Measurements from ENCODE around the gene SLC25A45.

SLC25A45 gene

GRCh38 chr11:65355013-65355775 is 27.3 kb downstream of the SLC25A45 start:
- H3K27me3 ChIP-seq (ENCODE audit: control insufficient read depth, insufficient read depth, low read length, poor library complexity, severe bottlenecking): peaks cover 27% of the 10 kb centered on the region
- peak overlapping the region; percentile 74 for H3K4me3 ChIP-seq (ENCODE audit: insufficient read depth, low read depth, low read length)
- H3K4me1 ChIP-seq (ENCODE audit: control insufficient read depth, insufficient read depth, low read length): peaks cover 7% of the 10 kb centered on the region
- no peaks in the 10 kb centered on the region for H3K9me3 ChIP-seq (ENCODE audit: control insufficient read depth, low read length)
- no peak overlapping the region for H3K27ac ChIP-seq (ENCODE audit: insufficient read depth, low read depth, low read length, poor library complexity, severe bottlenecking)
- 3 to 4% methylated on average over 47 of the region's 47 CpGs for WGBS, 2 experiments
- H3K36me3 ChIP-seq (ENCODE audit: control insufficient read depth, insufficient read depth, low read length): peaks cover 21% of the 10 kb centered on the region

- peaks cover 27% of the 10 kb centered on the region for H3K27me3 ChIP-seq (ENCODE audit: control insufficient read depth, insufficient read depth, low read length, poor library complexity, severe bottlenecking)
- H3K4me3 ChIP-seq (ENCODE audit: insufficient read depth, low read depth, low read length): peak within 1 kb of the TSS; percentile 74
These were observed 28.0 kb downstream of the SLC25A45 start, which contains the start of gene TIGD3 for GRCh38 chr11:65354265-65355012. TIGD3 (plus strand) TSS chr11:65354751; CDS start chr11:65355809, 1,058 bp downstream.

GRCh38 chr11:65353900-65354264 is 28.6 kb downstream of the SLC25A45 start:
- 28 to 31% methylated on average over 16 of the region's 16 CpGs for WGBS, 2 experiments
- Histone ChIP-seq H3K4me1 (ENCODE audit: control insufficient read depth, insufficient read depth, low read length) (peaks cover 7% of the 10 kb centered on the region), H3K9me3 (ENCODE audit: control insufficient read depth, low read length) (no peaks in the 10 kb centered on the region), H3K36me3 (ENCODE audit: control insufficient read depth, insufficient read depth, low read length) (peaks cover 31% of the 10 kb centered on the region), H3K27ac (ENCODE audit: insufficient read depth, low read depth, low read length, poor library complexity, severe bottlenecking) (no peak overlapping the region), H3K27me3 (ENCODE audit: control insufficient read depth, insufficient read depth, low read length, poor library complexity, severe bottlenecking) (peaks cover 27% of the 10 kb centered on the region), H3K4me3 (ENCODE audit: insufficient read depth, low read depth, low read length) (peak overlapping the region; percentile 74)

More at GRCh38 chr11:65354265-65355012, 28.0 kb downstream of the SLC25A45 start, which contains the start of gene TIGD3:
- peaks cover 7% of the 10 kb centered on the region for H3K4me1 ChIP-seq (ENCODE audit: control insufficient read depth, insufficient read depth, low read length)
- H3K27ac ChIP-seq (ENCODE audit: insufficient read depth, low read depth, low read length, poor library complexity, severe bottlenecking): peak within 1 kb of the TSS; percentile 50
- no peaks in the 10 kb centered on the region for H3K9me3 ChIP-seq (ENCODE audit: control insufficient read depth, low read length)
- WGBS, 2 experiments: 0% methylated on average over 79 of the region's 79 CpGs
- peaks cover 27% of the 10 kb centered on the region for H3K36me3 ChIP-seq (ENCODE audit: control insufficient read depth, insufficient read depth, low read length)

- H3K27ac ChIP-seq (ENCODE audit: insufficient read depth, low read depth, low read length, poor library complexity, severe bottlenecking): no peak overlapping the region
- H3K9me3 ChIP-seq (ENCODE audit: control insufficient read depth, low read length): no peaks in the 10 kb centered on the region
- peaks cover 36% of the 10 kb centered on the region for H3K36me3 ChIP-seq (ENCODE audit: control insufficient read depth, insufficient read depth, low read length)
- WGBS, 2 experiments: 91 to 93% methylated on average over 7 of the region's 7 CpGs
- peaks cover 27% of the 10 kb centered on the region for H3K27me3 ChIP-seq (ENCODE audit: control insufficient read depth, insufficient read depth, low read length, poor library complexity, severe bottlenecking)
- H3K4me1 ChIP-seq (ENCODE audit: control insufficient read depth, insufficient read depth, low read length): peaks cover 7% of the 10 kb centered on the region
- H3K4me3 ChIP-seq (ENCODE audit: insufficient read depth, low read depth, low read length): no peak overlapping the region
These were observed 29.1 kb downstream of the SLC25A45 start for GRCh38 chr11:65353376-65353775.

GRCh38 chr11:65352783-65353182 is 29.7 kb downstream of the SLC25A45 start:
- Histone ChIP-seq H3K27me3 (ENCODE audit: control insufficient read depth, insufficient read depth, low read length, poor library complexity, severe bottlenecking) (peaks cover 27% of the 10 kb centered on the region), H3K9me3 (ENCODE audit: control insufficient read depth, low read length) (no peaks in the 10 kb centered on the region), H3K4me1 (ENCODE audit: control insufficient read depth, insufficient read depth, low read length) (peaks cover 7% of the 10 kb centered on the region), H3K27ac (ENCODE audit: insufficient read depth, low read depth, low read length, poor library complexity, severe bottlenecking) (no peak overlapping the region), H3K4me3 (ENCODE audit: insufficient read depth, low read depth, low read length) (no peak overlapping the region), H3K36me3 (ENCODE audit: control insufficient read depth, insufficient read depth, low read length) (peaks cover 38% of the 10 kb centered on the region)
- 83% methylated on average over 1 of the region's 3 CpGs; no CpG with 5 or more reads in 1 of the 2 experiments for WGBS, 2 experiments

- Histone ChIP-seq H3K27me3 (ENCODE audit: control insufficient read depth, insufficient read depth, low read length, poor library complexity, severe bottlenecking) (peaks cover 16% of the 10 kb centered on the region), H3K9me3 (ENCODE audit: control insufficient read depth, low read length) (no peaks in the 10 kb centered on the region), H3K4me3 (ENCODE audit: insufficient read depth, low read depth, low read length) (no peak overlapping the region), H3K27ac (ENCODE audit: insufficient read depth, low read depth, low read length, poor library complexity, severe bottlenecking) (no peak overlapping the region), H3K36me3 (ENCODE audit: control insufficient read depth, insufficient read depth, low read length) (peaks cover 41% of the 10 kb centered on the region), H3K4me1 (ENCODE audit: control insufficient read depth, insufficient read depth, low read length) (peaks cover 7% of the 10 kb centered on the region)
- 93 to 97% methylated on average over 2 of the region's 2 CpGs for WGBS, 2 experiments
These were observed 30.9 kb downstream of the SLC25A45 start for GRCh38 chr11:65351511-65351910.

GRCh38 chr11:65341856-65342255 is 40.6 kb downstream of the SLC25A45 start:
- WGBS, 2 experiments: 91 to 93% methylated on average over 3 of the region's 3 CpGs
- Histone ChIP-seq H3K9me3 (ENCODE audit: control insufficient read depth, low read length) (no peaks in the 10 kb centered on the region), H3K4me3 (ENCODE audit: insufficient read depth, low read depth, low read length) (no peak overlapping the region), H3K36me3 (ENCODE audit: control insufficient read depth, insufficient read depth, low read length) (peaks cover 59% of the 10 kb centered on the region), H3K27me3 (ENCODE audit: control insufficient read depth, insufficient read depth, low read length, poor library complexity, severe bottlenecking) (no peaks in the 10 kb centered on the region), H3K4me1 (ENCODE audit: control insufficient read depth, insufficient read depth, low read length) (no peaks in the 10 kb centered on the region), H3K27ac (ENCODE audit: insufficient read depth, low read depth, low read length, poor library complexity, severe bottlenecking) (no peak overlapping the region)

GRCh38 chr11:65340226-65340625 is 42.2 kb downstream of the SLC25A45 start:
- 96 to 98% methylated on average over 11 of the region's 11 CpGs for WGBS, 2 experiments
- Histone ChIP-seq H3K9me3 (ENCODE audit: control insufficient read depth, low read length) (no peaks in the 10 kb centered on the region), H3K27me3 (ENCODE audit: control insufficient read depth, insufficient read depth, low read length, poor library complexity, severe bottlenecking) (no peaks in the 10 kb centered on the region), H3K27ac (ENCODE audit: insufficient read depth, low read depth, low read length, poor library complexity, severe bottlenecking) (no peak overlapping the region), H3K36me3 (ENCODE audit: control insufficient read depth, insufficient read depth, low read length) (peaks cover 43% of the 10 kb centered on the region), H3K4me1 (ENCODE audit: control insufficient read depth, insufficient read depth, low read length) (peaks cover 4% of the 10 kb centered on the region), H3K4me3 (ENCODE audit: insufficient read depth, low read depth, low read length) (no peak overlapping the region)

GRCh38 chr11:65338676-65339075 is 43.8 kb downstream of the SLC25A45 start:
- H3K36me3 ChIP-seq (ENCODE audit: control insufficient read depth, insufficient read depth, low read length): peaks cover 29% of the 10 kb centered on the region
- H3K4me3 ChIP-seq (ENCODE audit: insufficient read depth, low read depth, low read length): no peak overlapping the region
- peaks cover 7% of the 10 kb centered on the region for H3K4me1 ChIP-seq (ENCODE audit: control insufficient read depth, insufficient read depth, low read length)
- H3K9me3 ChIP-seq (ENCODE audit: control insufficient read depth, low read length): no peaks in the 10 kb centered on the region
- no peak overlapping the region for H3K27ac ChIP-seq (ENCODE audit: insufficient read depth, low read depth, low read length, poor library complexity, severe bottlenecking)
- 94 to 96% methylated on average over 7 of the region's 7 CpGs for WGBS, 2 experiments
- H3K27me3 ChIP-seq (ENCODE audit: control insufficient read depth, insufficient read depth, low read length, poor library complexity, severe bottlenecking): no peaks in the 10 kb centered on the region

- H3K4me1 ChIP-seq (ENCODE audit: control insufficient read depth, insufficient read depth, low read length): peaks cover 7% of the 10 kb centered on the region
- H3K27ac ChIP-seq (ENCODE audit: insufficient read depth, low read depth, low read length, poor library complexity, severe bottlenecking): no peak overlapping the region
- 8 to 14% methylated on average over 5 of the region's 5 CpGs for WGBS, 2 experiments
- H3K4me3 ChIP-seq (ENCODE audit: insufficient read depth, low read depth, low read length): peak overlapping the region; percentile 96
- H3K9me3 ChIP-seq (ENCODE audit: control insufficient read depth, low read length): no peaks in the 10 kb centered on the region
- no peaks in the 10 kb centered on the region for H3K36me3 ChIP-seq (ENCODE audit: control insufficient read depth, insufficient read depth, low read length)
- no peaks in the 10 kb centered on the region for H3K27me3 ChIP-seq (ENCODE audit: control insufficient read depth, insufficient read depth, low read length, poor library complexity, severe bottlenecking)
These were observed 47.6 kb downstream of the SLC25A45 start for GRCh38 chr11:65334696-65335295.

Data from ectodermal cell (in vitro differentiated cells).